ENCODE measurements around the gene ZNF195.
"Not testable (repeated sequence)": the region's sequence is repeated elsewhere in the genome, so short reads cannot be mapped to it uniquely, and the experiment has no call there.

ZNF195 gene

DNA sequence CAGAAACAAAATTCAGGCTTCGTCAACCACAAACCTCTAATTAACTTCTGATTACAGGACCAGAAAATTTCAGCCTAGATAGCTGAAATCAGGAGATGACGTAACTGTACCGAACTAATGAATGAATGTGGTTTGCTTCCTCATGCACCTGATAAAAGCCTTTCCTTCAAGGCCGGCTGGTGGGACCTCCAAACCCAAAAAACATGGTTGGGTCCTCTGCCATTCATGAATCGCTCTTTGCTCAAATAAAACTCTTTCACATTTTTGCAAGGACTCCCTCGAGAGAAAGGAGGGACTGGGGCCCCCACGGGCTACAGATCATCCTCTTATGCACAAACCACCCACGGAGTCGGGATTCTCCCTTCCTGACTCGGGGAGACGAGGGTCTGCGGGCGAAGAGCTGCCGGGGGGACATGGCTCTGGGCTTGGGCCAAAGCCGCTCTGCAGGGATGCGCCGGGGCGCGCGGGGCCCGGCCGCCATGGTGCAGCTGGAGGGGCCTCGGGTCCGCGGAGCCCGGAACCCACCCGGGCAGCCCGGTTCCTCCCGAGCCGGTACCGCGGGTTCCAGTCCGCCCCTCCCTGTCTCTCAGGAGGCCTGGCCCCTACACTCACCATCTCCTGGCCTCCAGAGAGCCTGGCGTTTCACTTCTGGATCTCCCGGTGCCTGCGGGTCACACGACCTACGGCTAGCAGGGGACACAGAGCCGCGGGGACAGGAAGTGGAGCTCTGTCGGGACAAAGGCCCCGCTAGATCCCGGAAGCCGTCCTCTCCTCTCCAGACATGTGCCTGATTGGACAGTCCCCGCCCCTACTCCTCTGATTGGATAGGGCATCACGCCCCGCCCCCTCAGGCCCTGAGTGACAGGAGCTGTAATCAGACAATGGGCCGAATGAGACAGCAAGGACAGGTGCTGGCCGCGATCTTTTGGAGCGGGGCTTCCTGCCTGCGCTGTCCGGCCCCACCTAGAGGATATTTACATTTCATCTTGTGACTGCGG lies at the start of gene ZNF195:
ZNF195 (minus strand) TSS at position 721 of the 998 bp plus-strand sequence; CDS start at position 615, 106 bp downstream.
- peaks cover 38% of the 10 kb centered on the region for H3K9me3 ChIP-seq (ENCODE audit: insufficient read depth, low read length)
- H3K79me2 ChIP-seq (ENCODE audit: low read length) = peaks cover 52% of the 10 kb centered on the region
- H4K20me1 ChIP-seq (ENCODE audit: insufficient read depth, low read length) = no peaks in the 10 kb centered on the region
- H3K4me1 ChIP-seq (ENCODE audit: low read length) = peaks cover 7% of the 10 kb centered on the region; the same call in 1 of the 2 replicates
- peak within 1 kb of the TSS; percentile 81; the same call in 1 of the 2 replicates for H2AFZ ChIP-seq (ENCODE audit: low read depth, low read length)
- peak within 1 kb of the TSS; percentile 88 for H3K4me3 ChIP-seq (ENCODE audit: low read length)
- H3K27me3 ChIP-seq (ENCODE audit: low read depth, low read length) = no peaks in the 10 kb centered on the region
- H3K9ac ChIP-seq (ENCODE audit: low read length) = peak within 1 kb of the TSS; percentile 88
- peak within 1 kb of the TSS; percentile 65 for H3K4me2 ChIP-seq (ENCODE audit: low read length)
- H3K27ac ChIP-seq (ENCODE audit: low read length) = peak within 1 kb of the TSS; percentile 64
- peaks cover 44% of the 10 kb centered on the region for H3K36me3 ChIP-seq (replicated peaks; ENCODE audit: low read depth, low read length)
- TF ChIP-seq EZH2phosphoT487 (IDR thresholded peaks at IDR 0.05; ENCODE audit: low read depth) (no peak), CTCF (IDR thresholded peaks at IDR 0.05; ENCODE audit: low read depth, low read length) (no peak)

DNA sequence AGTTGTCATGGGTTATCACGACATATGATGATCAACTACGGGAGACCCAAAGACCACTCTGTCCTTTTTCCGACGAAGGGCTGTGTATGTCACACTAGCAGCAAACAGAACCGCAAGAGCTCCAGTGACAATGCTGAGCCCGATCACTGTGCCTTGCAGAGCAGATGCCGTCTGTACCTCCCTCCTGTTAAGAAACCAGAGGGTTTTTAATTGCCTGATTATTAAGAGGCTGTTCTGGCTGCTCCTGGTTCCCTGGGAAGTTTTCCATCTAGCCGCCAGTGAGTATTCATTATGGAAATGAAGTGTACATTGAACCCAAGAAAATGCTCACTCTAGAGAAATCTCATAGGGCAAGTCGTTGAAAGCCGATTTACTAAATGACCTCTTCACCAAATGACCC lies 49.1 kb upstream of the ZNF195 start:
- H3K9ac ChIP-seq (ENCODE audit: low read length); H3K27ac ChIP-seq (ENCODE audit: low read length); H3K4me3 ChIP-seq (ENCODE audit: low read length); H3K36me3 ChIP-seq (replicated peaks; ENCODE audit: low read depth, low read length); H3K27me3 ChIP-seq (ENCODE audit: low read depth, low read length); H3K79me2 ChIP-seq (ENCODE audit: low read length); H4K20me1 ChIP-seq (ENCODE audit: insufficient read depth, low read length); H3K9me3 ChIP-seq (ENCODE audit: insufficient read depth, low read length); H3K4me1 ChIP-seq (ENCODE audit: low read length); H2AFZ ChIP-seq (ENCODE audit: low read depth, low read length); H3K4me2 ChIP-seq (ENCODE audit: low read length): not testable (repeated sequence)

DNA sequence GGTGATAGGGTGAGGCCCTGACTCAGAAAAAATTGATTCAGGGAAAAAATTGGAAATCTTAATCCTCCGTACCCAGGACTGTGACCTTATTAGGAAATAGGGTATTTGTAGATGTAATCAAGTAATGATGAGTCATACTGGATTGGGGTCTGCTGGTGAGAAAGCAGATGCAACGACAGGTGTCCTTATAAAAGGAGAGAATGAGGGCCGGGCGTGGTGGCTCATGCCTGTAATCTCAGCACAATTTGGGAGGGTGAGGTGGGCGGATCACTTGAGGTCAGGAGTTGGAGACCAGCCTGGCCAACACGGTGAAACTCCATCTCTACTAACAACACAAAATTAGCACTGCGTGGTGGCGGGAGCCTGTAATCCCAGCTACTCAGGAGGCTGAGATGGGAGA lies 47.6 kb upstream of the ZNF195 start:
- not testable (repeated sequence) for H3K27me3 ChIP-seq (ENCODE audit: low read depth, low read length)

GRCh38 chr11:3423928-3424327 lies 45.0 kb upstream of the ZNF195 start:
- Histone ChIP-seq H3K4me3 (ENCODE audit: low read length) (peak overlapping the region; percentile 82), H3K4me2 (ENCODE audit: low read length) (peak overlapping the region; percentile 73)
- H3K4me1 ChIP-seq (ENCODE audit: low read length); H3K36me3 ChIP-seq (replicated peaks; ENCODE audit: low read depth, low read length); H4K20me1 ChIP-seq (ENCODE audit: insufficient read depth, low read length); H3K9ac ChIP-seq (ENCODE audit: low read length); H2AFZ ChIP-seq (ENCODE audit: low read depth, low read length); H3K9me3 ChIP-seq (ENCODE audit: insufficient read depth, low read length); H3K27ac ChIP-seq (ENCODE audit: low read length); H3K27me3 ChIP-seq (ENCODE audit: low read depth, low read length); H3K79me2 ChIP-seq (ENCODE audit: low read length): not testable (repeated sequence)

More for the DNA sequence above, 47.6 kb upstream of the ZNF195 start:
- not testable (repeated sequence) for H3K36me3 ChIP-seq (replicated peaks; ENCODE audit: low read depth, low read length); H3K4me2 ChIP-seq (ENCODE audit: low read length); H3K27ac ChIP-seq (ENCODE audit: low read length); H3K4me1 ChIP-seq (ENCODE audit: low read length); H3K79me2 ChIP-seq (ENCODE audit: low read length); H3K4me3 ChIP-seq (ENCODE audit: low read length); H3K9me3 ChIP-seq (ENCODE audit: insufficient read depth, low read length); H4K20me1 ChIP-seq (ENCODE audit: insufficient read depth, low read length); H2AFZ ChIP-seq (ENCODE audit: low read depth, low read length); H3K9ac ChIP-seq (ENCODE audit: low read length)

DNA sequence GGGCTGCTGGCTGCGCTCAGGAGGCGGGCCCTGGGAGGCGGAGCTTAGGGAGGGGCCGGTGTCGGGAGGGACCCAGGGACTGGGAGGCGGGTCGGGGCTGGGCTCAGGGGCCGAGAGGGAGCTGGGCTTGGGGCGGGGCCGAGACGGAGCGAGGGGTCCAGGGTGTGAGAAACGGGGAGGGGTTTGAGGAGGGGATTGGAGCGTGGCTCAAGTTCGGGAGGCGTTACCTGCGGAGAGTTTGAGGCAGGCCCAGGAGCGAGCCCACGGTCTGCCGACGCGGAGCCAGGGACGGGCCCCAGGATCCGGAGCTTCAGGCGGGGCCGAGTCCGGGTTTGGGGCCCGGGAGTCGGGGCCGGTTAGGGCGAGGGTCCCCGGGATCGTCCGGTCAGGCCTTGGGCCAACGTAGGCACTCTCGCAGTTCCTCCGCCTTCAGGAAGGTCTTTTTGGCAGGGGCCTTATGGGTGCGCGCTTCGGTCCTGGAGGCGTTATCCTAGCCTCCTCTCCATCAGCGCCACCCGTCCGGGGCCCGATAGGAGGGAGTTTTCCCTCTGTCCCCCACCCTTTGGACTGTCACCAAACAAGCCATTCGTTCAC lies 44.3 kb upstream of the ZNF195 start:
- H3K27me3 ChIP-seq (ENCODE audit: low read depth, low read length); H2AFZ ChIP-seq (ENCODE audit: low read depth, low read length); H3K79me2 ChIP-seq (ENCODE audit: low read length); H3K4me1 ChIP-seq (ENCODE audit: low read length); H3K36me3 ChIP-seq (replicated peaks; ENCODE audit: low read depth, low read length); H3K9me3 ChIP-seq (ENCODE audit: insufficient read depth, low read length); H4K20me1 ChIP-seq (ENCODE audit: insufficient read depth, low read length); H3K27ac ChIP-seq (ENCODE audit: low read length): not testable (repeated sequence)
- Histone ChIP-seq H3K9ac (ENCODE audit: low read length) (peak overlapping the region; percentile 67), H3K4me3 (ENCODE audit: low read length) (peak overlapping the region; percentile 82), H3K4me2 (ENCODE audit: low read length) (peak overlapping the region; percentile 73)

DNA sequence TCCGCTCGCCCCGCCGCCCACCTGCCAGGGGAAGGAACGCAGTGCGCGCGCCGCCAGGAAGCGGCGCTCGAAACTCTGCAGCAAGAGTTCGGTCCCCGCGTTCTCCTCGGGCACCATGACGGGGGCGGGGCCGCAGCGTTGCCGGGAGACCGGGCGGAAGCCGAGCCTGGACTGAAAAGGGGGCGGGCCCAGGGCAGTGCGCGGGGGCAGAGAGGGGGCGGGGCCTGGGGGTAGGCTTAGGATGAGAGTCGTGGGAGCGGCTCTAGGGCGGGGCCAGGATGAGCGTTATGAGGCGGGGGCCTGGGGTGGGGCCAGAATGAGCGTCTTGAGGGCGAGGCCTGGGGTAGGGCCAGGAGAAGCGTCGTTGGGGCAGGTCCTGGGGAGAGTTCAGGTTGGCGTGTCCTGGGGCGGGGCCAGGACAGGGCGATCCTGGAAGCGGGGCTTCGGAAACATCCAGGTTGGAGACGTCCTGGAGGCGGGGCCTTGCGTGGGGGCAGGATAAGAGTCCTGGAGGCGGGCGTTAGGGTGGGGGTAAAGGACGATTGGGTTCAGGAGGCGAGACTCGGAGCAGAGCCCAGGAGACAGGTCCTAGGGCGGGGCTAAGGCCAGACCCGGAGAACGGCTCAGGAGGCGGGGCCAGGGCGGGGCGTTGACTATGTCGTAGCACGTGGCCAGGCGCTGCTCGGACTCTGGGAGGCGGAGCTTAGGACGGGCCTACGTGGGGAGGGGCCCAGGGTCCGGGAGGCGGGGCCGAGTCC lies 43.6 kb upstream of the ZNF195 start:
- H3K27ac ChIP-seq (ENCODE audit: low read length) = peak overlapping the region; percentile 80

GRCh38 chr11:3421608-3422379 lies 42.8 kb upstream of the ZNF195 start:
- Histone ChIP-seq H2AFZ (ENCODE audit: low read depth, low read length) (peak overlapping the region; percentile 25; the same call in 1 of the 2 replicates), H3K9ac (ENCODE audit: low read length) (peak overlapping the region; percentile 74), H3K4me3 (ENCODE audit: low read length) (peak overlapping the region; percentile 80), H3K4me2 (ENCODE audit: low read length) (peak overlapping the region; percentile 90), H3K27ac (ENCODE audit: low read length) (0 out of 2 replicates have a peak overlapping the region, but pooled peaks have one; percentile 9)
- H3K4me1 ChIP-seq (ENCODE audit: low read length); H3K36me3 ChIP-seq (replicated peaks; ENCODE audit: low read depth, low read length); H3K79me2 ChIP-seq (ENCODE audit: low read length); H3K27me3 ChIP-seq (ENCODE audit: low read depth, low read length); H4K20me1 ChIP-seq (ENCODE audit: insufficient read depth, low read length); H3K9me3 ChIP-seq (ENCODE audit: insufficient read depth, low read length): not testable (repeated sequence)

More for the DNA sequence above, 43.6 kb upstream of the ZNF195 start:
- peak overlapping the region; percentile 90 for H3K4me2 ChIP-seq (ENCODE audit: low read length)
- H3K9me3 ChIP-seq (ENCODE audit: insufficient read depth, low read length); H3K79me2 ChIP-seq (ENCODE audit: low read length); H3K36me3 ChIP-seq (replicated peaks; ENCODE audit: low read depth, low read length); H3K27me3 ChIP-seq (ENCODE audit: low read depth, low read length); H3K4me1 ChIP-seq (ENCODE audit: low read length); H4K20me1 ChIP-seq (ENCODE audit: insufficient read depth, low read length): not testable (repeated sequence)
- H3K9ac ChIP-seq (ENCODE audit: low read length) = peak overlapping the region; percentile 92
- H2AFZ ChIP-seq (ENCODE audit: low read depth, low read length) = peak overlapping the region; percentile 83
- peak overlapping the region; percentile 82 for H3K4me3 ChIP-seq (ENCODE audit: low read length)
